ENCODE data around the gene DEFB129. TPM values are rescaled to one million over a fixed set of nuclear protein-coding genes. Genes with fewer than 3 reads are reported as not detected.

DEFB129 gene, protein sequence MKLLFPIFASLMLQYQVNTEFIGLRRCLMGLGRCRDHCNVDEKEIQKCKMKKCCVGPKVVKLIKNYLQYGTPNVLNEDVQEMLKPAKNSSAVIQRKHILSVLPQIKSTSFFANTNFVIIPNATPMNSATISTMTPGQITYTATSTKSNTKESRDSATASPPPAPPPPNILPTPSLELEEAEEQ
- not detected in 5 replicates for total RNA-seq (2022; extraction: Qiagen RNA extraction)

DNA sequence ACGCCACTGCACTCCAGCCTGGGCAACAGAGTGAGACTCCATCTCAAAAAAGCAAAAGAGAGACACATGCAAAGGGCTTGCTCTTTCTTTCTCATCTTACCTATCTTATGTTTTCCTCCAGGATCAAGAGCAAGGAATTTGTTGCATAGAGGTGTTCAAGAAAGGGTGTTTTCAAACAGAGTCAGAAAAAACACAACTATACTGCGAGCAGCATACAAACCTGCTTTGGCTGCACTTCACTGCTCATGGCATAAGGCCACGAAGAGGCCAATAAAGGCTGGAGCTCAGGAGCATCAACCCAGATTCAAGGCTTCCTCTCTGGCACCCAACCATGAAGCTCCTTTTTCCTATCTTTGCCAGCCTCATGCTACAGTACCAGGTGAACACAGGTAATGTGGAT is at the start of gene DEFB129:
TSS of gene DEFB129 (plus strand) at position 301 of the 400 bp plus-strand sequence. CDS start at position 332, 31 bp downstream.

DNA sequence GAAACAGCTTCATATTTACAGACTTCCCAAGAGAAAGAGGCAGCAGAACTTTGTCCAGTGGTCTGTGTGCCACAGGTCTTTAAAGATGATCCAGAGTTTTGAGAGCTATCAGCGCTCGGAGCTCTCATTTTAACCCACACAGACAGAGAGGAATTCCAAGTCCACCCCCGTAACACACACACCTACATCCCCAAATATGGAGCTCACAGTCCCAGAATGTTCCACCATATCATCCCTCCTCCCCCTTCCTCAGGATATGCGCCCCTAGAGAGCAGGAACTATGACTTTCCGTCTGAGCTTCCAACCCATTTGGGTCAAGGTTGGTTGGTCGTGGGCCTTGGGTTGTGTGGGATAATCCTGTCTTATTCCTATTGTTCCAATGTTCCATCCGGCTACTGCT is 37.4 kb upstream of the DEFB129 start, which contains the start of gene DEFB128:
TSS of gene DEFB128 (minus strand) at position 101 of the 400 bp plus-strand sequence. CDS start at position 13, 88 bp downstream.

DNA sequence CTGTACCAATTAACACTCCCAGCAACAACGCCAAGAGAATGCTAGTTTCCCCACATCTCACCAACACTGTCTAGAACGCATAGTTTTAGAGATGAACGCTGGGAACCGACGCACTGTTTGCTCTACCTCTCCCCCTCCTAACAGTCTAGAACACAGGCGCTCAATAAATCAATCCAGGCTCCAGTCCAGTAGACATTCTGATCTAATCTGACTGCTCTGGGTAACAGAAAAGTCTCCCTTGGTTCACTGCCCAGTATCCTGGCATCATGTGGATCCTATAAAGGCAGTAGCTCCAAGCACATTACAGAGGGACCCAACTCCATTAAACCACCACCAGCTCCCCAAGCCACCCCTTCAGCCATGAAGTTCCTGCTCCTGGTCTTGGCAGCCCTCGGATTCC is 30.4 kb downstream of the DEFB129 start, which contains the start of gene DEFB132:
TSS of gene DEFB132 (plus strand) at position 306 of the 400 bp plus-strand sequence. CDS start at position 361, 55 bp downstream.

Other genes with a start within 250 kb of the DEFB129 start
- gene DEFB125, start 139.6 kb upstream of the DEFB129 start, total RNA-seq (2022; extraction: Qiagen RNA extraction) = not detected in 5 replicates
- gene DEFB126, start 84.7 kb upstream of the DEFB129 start, total RNA-seq (2022; extraction: Qiagen RNA extraction) = not detected in 5 replicates
- gene DEFB127, start 69.8 kb upstream of the DEFB129 start, total RNA-seq (2022; extraction: Qiagen RNA extraction) = not detected in 5 replicates
- gene DEFB128, start 37.5 kb upstream of the DEFB129 start, total RNA-seq (2022; extraction: Qiagen RNA extraction) = not detected in 5 replicates
- gene DEFB132, start 30.5 kb downstream of the DEFB129 start, total RNA-seq (2022; extraction: Qiagen RNA extraction) = not detected in 5 replicates
- gene C20orf96, start 63.5 kb downstream of the DEFB129 start, total RNA-seq (2022; extraction: Qiagen RNA extraction) = 9.5 to 10.7 TPM (median 10.1 TPM) in 5 replicates
- 17.9 to 21.8 TPM (median 19.6 TPM) in 5 replicates for gene ZCCHC3, start 70.3 kb downstream of the DEFB129 start, total RNA-seq (2022; extraction: Qiagen RNA extraction)
- 17.7 to 28.2 TPM (median 27.1 TPM) in 5 replicates for gene SOX12, start 98.3 kb downstream of the DEFB129 start, total RNA-seq (2022; extraction: Qiagen RNA extraction)
- gene NRSN2, start 119.9 kb downstream of the DEFB129 start, total RNA-seq (2022; extraction: Qiagen RNA extraction) = 49.9 to 65.7 TPM (median 62.6 TPM) in 5 replicates
- 50.7 to 64.3 TPM (median 59.0 TPM) in 5 replicates for gene TRIB3, start 153.5 kb downstream of the DEFB129 start, total RNA-seq (2022; extraction: Qiagen RNA extraction)
- 100 to 145 TPM (median 133 TPM) in 5 replicates for gene RBCK1, start 181.0 kb downstream of the DEFB129 start, total RNA-seq (2022; extraction: Qiagen RNA extraction)
- 29.4 to 36.7 TPM (median 35.9 TPM) in 5 replicates for gene TBC1D20, start 235.3 kb downstream of the DEFB129 start, total RNA-seq (2022; extraction: Qiagen RNA extraction)

Data from A549 treated with dexamethasone at 1 μM for 4 hours (cell line).